ENCODE results near the gene ACTL10. TPM values are rescaled to one million over a fixed set of nuclear protein-coding genes. Genes with fewer than 3 reads are reported as not detected.

Gene ACTL10
- total and polyA plus RNA-seq, 7 donors = 0.54 to 4.5 (median 0.66) TPM

DNA sequence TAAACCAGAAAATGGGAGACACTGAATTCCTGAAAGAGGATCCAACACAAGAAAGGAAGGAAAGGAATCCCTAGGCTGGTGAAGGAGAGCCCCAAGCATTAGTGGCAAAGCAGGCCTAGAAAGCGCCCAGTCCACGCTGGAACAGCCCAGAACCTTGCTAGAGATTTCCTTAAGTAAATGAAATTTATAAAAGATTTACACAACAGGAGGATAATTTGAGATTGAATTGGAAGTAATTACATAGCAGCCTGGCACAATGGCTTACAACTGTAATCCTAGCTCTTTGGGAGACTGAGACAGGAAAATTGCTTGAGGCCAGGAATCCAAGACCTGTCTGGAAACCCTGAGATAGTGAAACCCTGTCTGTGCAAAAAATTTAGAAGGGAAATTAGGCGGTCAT, 31.4 kb upstream of the ACTL10 start:
- H3K4me1 ChIP-seq = no peaks in the 10 kb centered on the region
- intact Hi-C loops (cut with DNase I) = no loop called here
- H3K27ac ChIP-seq = no peak overlapping the region
- H3K36me3 ChIP-seq = peaks cover 8 to 92% (median 31%) of the 10 kb centered on the region in 4 donors
- no peaks in the 10 kb centered on the region for H3K9me3 ChIP-seq
- DNase-seq = no peak
- H3K27me3 ChIP-seq = no peaks in the 10 kb centered on the region
- no peak overlapping the region for H3K4me3 ChIP-seq
- TF ChIP-seq POLR2AphosphoS5 (IDR thresholded peaks at IDR 0.05) (no peak), EP300 (IDR thresholded peaks at IDR 0.05) (no peak), POLR2A (IDR thresholded peaks at IDR 0.05) (no peak)
- TF ChIP-seq, protein P1, sequence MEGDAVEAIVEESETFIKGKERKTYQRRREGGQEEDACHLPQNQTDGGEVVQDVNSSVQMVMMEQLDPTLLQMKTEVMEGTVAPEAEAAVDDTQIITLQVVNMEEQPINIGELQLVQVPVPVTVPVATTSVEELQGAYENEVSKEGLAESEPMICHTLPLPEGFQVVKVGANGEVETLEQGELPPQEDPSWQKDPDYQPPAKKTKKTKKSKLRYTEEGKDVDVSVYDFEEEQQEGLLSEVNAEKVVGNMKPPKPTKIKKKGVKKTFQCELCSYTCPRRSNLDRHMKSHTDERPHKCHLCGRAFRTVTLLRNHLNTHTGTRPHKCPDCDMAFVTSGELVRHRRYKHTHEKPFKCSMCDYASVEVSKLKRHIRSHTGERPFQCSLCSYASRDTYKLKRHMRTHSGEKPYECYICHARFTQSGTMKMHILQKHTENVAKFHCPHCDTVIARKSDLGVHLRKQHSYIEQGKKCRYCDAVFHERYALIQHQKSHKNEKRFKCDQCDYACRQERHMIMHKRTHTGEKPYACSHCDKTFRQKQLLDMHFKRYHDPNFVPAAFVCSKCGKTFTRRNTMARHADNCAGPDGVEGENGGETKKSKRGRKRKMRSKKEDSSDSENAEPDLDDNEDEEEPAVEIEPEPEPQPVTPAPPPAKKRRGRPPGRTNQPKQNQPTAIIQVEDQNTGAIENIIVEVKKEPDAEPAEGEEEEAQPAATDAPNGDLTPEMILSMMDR (IDR thresholded peaks at IDR 0.05) = no peak
- 98% methylated on average over 3 of the region's 3 CpGs for WGBS, 2 donors

DNA sequence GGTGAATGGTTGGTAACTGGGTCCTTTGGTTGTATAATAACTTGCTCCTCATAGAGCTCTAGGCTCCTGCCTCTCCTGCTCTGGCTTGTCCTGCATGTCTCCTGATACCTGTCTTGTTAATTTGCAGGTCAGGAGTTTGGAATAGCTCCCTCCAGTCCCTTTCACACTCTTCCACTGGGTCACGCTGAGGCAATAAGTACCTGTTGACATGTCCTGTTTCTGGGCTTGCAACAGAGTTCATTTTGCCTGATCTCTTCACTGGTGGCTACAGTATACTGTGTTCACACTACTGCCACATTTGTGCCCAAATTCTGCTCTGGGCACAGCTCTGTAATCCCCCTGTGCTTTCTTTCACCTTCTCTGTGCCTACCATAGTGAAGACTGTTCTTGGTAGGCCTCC, 30.0 kb upstream of the ACTL10 start:
- no peak overlapping the region for H3K4me3 ChIP-seq
- intact Hi-C loops (cut with DNase I) = no loop called here
- H3K9me3 ChIP-seq = no peaks in the 10 kb centered on the region
- WGBS, 2 donors = 93% methylated on average over 1 of the region's 1 CpG
- H3K4me1 ChIP-seq = no peaks in the 10 kb centered on the region
- TF ChIP-seq, protein P1 (IDR thresholded peaks at IDR 0.05) = no peak
- TF ChIP-seq POLR2AphosphoS5 (IDR thresholded peaks at IDR 0.05) (no peak), POLR2A (IDR thresholded peaks at IDR 0.05) (no peak), EP300 (IDR thresholded peaks at IDR 0.05) (no peak)
- no peak overlapping the region for H3K27ac ChIP-seq
- DNase-seq = no peak
- no peaks in the 10 kb centered on the region for H3K27me3 ChIP-seq
- peaks cover 4 to 94% (median 36%) of the 10 kb centered on the region in 4 donors for H3K36me3 ChIP-seq

DNA sequence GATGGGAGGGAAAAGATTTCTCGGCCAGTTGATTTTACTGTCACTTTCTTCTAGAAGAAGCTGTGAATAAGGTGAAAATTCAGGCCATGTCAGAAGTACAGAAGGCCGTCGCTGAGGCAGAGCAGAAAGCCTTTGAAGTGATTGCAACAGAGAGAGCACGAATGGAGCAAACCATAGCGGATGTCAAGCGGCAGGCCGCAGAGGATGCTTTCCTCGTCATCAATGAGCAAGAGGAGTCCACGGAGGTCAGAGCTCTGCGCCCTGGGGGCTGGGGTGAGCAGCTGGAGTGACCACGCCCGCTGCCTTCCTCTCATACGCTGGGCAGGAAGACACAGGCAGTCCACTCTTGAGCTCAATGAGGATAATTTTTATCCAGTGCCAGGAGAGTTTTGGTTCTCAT, 26.5 kb upstream of the ACTL10 start:
- 89 to 90% methylated on average over 13 of the region's 13 CpGs for WGBS, 2 donors

DNA sequence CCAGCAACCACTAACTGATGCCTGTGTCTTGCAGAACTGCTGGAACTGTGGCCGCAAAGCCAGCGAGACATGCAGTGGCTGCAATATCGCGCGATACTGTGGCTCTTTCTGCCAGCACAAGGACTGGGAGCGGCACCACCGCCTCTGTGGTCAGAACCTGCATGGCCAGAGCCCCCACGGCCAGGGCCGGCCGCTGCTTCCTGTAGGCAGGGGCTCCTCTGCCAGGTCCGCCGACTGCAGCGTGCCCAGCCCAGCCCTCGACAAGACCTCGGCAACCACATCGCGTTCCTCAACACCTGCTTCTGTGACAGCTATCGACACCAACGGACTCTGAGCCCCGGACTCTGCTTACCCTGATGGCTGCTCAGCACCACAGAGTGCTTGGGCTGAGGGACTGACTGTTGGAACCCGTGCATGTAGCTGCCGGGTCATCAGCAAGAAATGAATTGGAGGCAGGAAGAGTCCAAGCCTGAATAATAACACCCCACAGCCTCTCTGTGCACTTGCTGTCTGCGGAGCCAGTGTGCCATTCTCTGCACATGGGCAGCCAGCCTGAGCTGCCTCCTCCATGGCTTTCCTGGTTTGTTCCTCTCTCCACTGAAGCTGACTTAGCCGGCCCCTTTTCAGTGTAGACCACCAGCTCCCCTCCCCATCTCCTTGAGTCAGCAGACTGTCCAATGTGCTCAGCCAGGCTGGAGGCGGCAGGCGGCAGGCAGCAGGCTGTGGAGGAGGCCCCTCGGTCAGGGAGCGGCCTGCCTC, 22.3 kb upstream of the ACTL10 start:
- no peak overlapping the region for H3K4me3 ChIP-seq
- intact Hi-C loops (cut with DNase I) = no loop called here
- 93 to 95% methylated on average over 28 of the region's 28 CpGs for WGBS, 2 donors
- peaks cover 18 to 65% (median 25%) of the 10 kb centered on the region in 4 donors for H3K36me3 ChIP-seq
- H3K27me3 ChIP-seq = no peaks in the 10 kb centered on the region
- no peak overlapping the region for H3K27ac ChIP-seq
- H3K9me3 ChIP-seq = no peaks in the 10 kb centered on the region
- no peak for DNase-seq
- TF ChIP-seq EP300 (IDR thresholded peaks at IDR 0.05) (no peak), POLR2AphosphoS5 (IDR thresholded peaks at IDR 0.05) (no peak), POLR2A (IDR thresholded peaks at IDR 0.05) (no peak)
- TF ChIP-seq, protein P1 (IDR thresholded peaks at IDR 0.05) = no peak
- H3K4me1 ChIP-seq = peaks cover 0 to 25% (median 23%) of the 10 kb centered on the region in 4 donors

More for the DNA sequence above, 26.5 kb upstream of the ACTL10 start:
- Histone ChIP-seq H3K9me3 (no peaks in the 10 kb centered on the region), H3K27me3 (no peaks in the 10 kb centered on the region), H3K36me3 (peaks cover 19 to 98% (median 38%) of the 10 kb centered on the region in 4 donors), H3K27ac (no peak overlapping the region), H3K4me1 (no peaks in the 10 kb centered on the region), H3K4me3 (no peak overlapping the region)
- DNase-seq = no peak
- TF ChIP-seq, protein P1 (IDR thresholded peaks at IDR 0.05) = no peak
- TF ChIP-seq EP300 (IDR thresholded peaks at IDR 0.05) = no peak
- no peak for TF ChIP-seq POLR2AphosphoS5 (IDR thresholded peaks at IDR 0.05)
- TF ChIP-seq POLR2A (IDR thresholded peaks at IDR 0.05) = no peak
- intact Hi-C loops (cut with DNase I) = no loop called here

DNA sequence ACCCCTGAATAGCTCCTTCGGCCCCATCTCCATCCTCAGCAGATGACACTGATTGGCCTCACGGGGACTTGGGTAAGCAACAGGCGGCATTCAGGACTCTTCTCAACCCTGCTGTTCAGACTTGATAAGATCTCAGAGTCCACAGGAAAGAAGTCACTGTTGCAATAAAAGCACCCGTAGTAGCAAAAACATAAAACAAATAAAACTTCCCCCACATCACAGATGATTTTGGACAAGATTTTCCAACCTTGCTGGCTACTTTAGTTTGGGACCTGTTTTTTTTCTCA, 21.7 kb upstream of the ACTL10 start:
- Histone ChIP-seq H3K9me3 (no peaks in the 10 kb centered on the region), H3K36me3 (peaks cover 17 to 60% (median 24%) of the 10 kb centered on the region in 4 donors), H3K4me3 (no peak overlapping the region), H3K27me3 (no peaks in the 10 kb centered on the region), H3K27ac (no peak overlapping the region), H3K4me1 (peaks cover 0 to 30% (median 23%) of the 10 kb centered on the region in 4 donors)
- intact Hi-C loops (cut with DNase I) = no loop called here
- DNase-seq = no peak
- TF ChIP-seq POLR2A (IDR thresholded peaks at IDR 0.05) (no peak), POLR2AphosphoS5 (IDR thresholded peaks at IDR 0.05) (no peak), EP300 (IDR thresholded peaks at IDR 0.05) (no peak)
- TF ChIP-seq, protein P1 (IDR thresholded peaks at IDR 0.05) = no peak
- WGBS, 2 donors = 62 to 74% methylated on average over 4 of the region's 4 CpGs

Measured in sigmoid colon (tissue), 7 donors.